Muscle of leg (tissue), 11 donors: ENCODE data around the gene MAST4. TPM values are rescaled to one million over a fixed set of nuclear protein-coding genes. Genes with fewer than 3 reads are reported as not detected.

Source experiments
- DNase-seq: peaks from one replicate; pipeline ENCODE4 v3.0.0; 2013
- H3K27ac ChIP-seq: one replicate; pipeline ENCODE4 v1.5.1; 2013; ENCODE audit warnings: mild to moderate bottlenecking, low read length, control low read depth
- H3K27me3 ChIP-seq: one replicate; pipeline ENCODE4 v1.6.1; 2013; ENCODE audit warnings: low read length; ENCODE audit not compliant: control insufficient read depth, insufficient read depth
- H3K36me3 ChIP-seq: one replicate; pipeline ENCODE4 v1.6.1; 2013; ENCODE audit warnings: low read length; ENCODE audit not compliant: control insufficient read depth, insufficient read depth
- H3K4me1 ChIP-seq: one replicate; pipeline ENCODE4 v1.6.1; 2013; ENCODE audit warnings: low read length; ENCODE audit not compliant: control insufficient read depth, insufficient read depth
- H3K4me3 ChIP-seq: one replicate; pipeline ENCODE4 v1.5.1; 2013; ENCODE audit warnings: low read length, control low read depth
- H3K9me3 ChIP-seq: replicated peaks from 2 replicates; pipeline ENCODE4 v1.6.1; 2013; ENCODE audit warnings: low read depth, low read length; ENCODE audit not compliant: control insufficient read depth
- WGBS: methylation state at CpG from one replicate; pipeline ENCODE4 v1.1.5; 2013; ENCODE audit warnings: missing lambda C conversion rate; ENCODE audit not compliant: insufficient coverage; 5-methylcytosine and 5-hydroxymethylcytosine counted together
- polyA plus RNA-seq, 8 donors: library from polyadenylated mRNA; unstranded; fragments of 120-200 nt; gene quantifications; one replicate each; pipeline versions ENCODE4 v1.2.1 to v1.2.3, GENCODE V29; 2013; ENCODE audit warnings: inconsistent platforms in 1 of 8, low replicate concordance in 1 of 8; ENCODE audit not compliant: insufficient read length in 8 of 8, insufficient read depth in 1 of 8
- total RNA-seq: library from RNA; stranded (reverse); fragments of 120-200 nt; gene quantifications from one replicate; pipeline ENCODE4 v1.2.4, GENCODE V29; 2013

MAST4 gene
- total and polyA plus RNA-seq, 9 donors: 7.3 to 15.4 (median 10.9) TPM

- peaks cover 2% of the 10 kb centered on the region for H3K9me3 ChIP-seq
- H3K27me3 ChIP-seq: no peaks in the 10 kb centered on the region
- WGBS: 80% methylated on average over 1 of the region's 5 CpGs
- no peak overlapping the region for H3K27ac ChIP-seq
- no peaks in the 10 kb centered on the region for H3K4me1 ChIP-seq
- no peak overlapping the region for H3K4me3 ChIP-seq
- peak; percentile 34 for DNase-seq
- no peaks in the 10 kb centered on the region for H3K36me3 ChIP-seq
Measured at GRCh38 chr5:66710557-66711088, 114.4 kb downstream of the MAST4 start.

GRCh38 chr5:66713998-66714397, 117.8 kb downstream of the MAST4 start:
- Histone ChIP-seq H3K9me3 (peaks cover 2% of the 10 kb centered on the region), H3K4me3 (no peak overlapping the region), H3K36me3 (no peaks in the 10 kb centered on the region), H3K27me3 (no peaks in the 10 kb centered on the region), H3K27ac (no peak overlapping the region), H3K4me1 (no peaks in the 10 kb centered on the region)
- no CpG with 5 or more reads among the region's 3 CpGs for WGBS
- DNase-seq: no peak

- no peaks in the 10 kb centered on the region for H3K36me3 ChIP-seq
- H3K27ac ChIP-seq: no peak overlapping the region
- peak; percentile 39 for DNase-seq
- H3K4me1 ChIP-seq: no peaks in the 10 kb centered on the region
- H3K9me3 ChIP-seq: no peaks in the 10 kb centered on the region
- WGBS: 80% methylated on average over 1 of the region's 6 CpGs
- no peaks in the 10 kb centered on the region for H3K27me3 ChIP-seq
- no peak overlapping the region for H3K4me3 ChIP-seq
Measured at GRCh38 chr5:66717455-66718373, 121.5 kb downstream of the MAST4 start.

DNA sequence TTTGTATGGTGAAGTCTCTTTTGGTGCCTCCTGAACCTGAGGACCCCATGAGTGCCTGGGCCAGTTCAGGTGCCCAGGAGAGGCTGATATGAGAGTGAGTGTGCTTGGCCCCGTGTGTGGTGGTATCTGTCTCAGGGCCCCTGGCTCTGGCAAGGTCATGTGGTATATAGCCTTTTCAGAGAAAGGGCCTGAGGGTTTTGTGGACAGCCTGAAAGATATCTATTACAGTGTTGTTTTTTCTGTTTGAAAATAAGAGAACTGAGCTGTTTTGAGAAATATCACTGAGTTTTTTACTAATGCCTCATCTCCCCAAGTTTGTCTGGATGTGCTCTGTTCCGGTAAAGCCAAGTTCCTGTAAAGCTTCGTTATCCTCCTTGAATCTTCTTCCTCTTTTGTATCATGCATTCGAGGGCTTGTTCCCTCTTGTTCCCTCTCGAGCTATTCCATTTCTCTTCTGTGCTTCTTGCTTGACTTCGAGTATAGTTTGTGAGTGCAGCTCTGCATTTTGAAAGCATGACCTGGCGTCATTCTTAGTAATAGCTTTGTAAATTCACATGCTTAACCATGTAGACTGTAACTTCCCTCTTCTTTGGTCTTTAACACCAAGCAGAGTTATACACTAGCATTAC, 122.3 kb downstream of the MAST4 start:
- Histone ChIP-seq H3K4me1 (no peaks in the 10 kb centered on the region), H3K9me3 (no peaks in the 10 kb centered on the region), H3K4me3 (no peak overlapping the region), H3K27ac (no peak overlapping the region), H3K27me3 (no peaks in the 10 kb centered on the region), H3K36me3 (no peaks in the 10 kb centered on the region)
- DNase-seq: no peak
- 87% methylated on average over 6 of the region's 7 CpGs for WGBS

- 54% methylated on average over 4 of the region's 5 CpGs for WGBS
- no peak for DNase-seq
Measured at GRCh38 chr5:66720780-66721179, 124.6 kb downstream of the MAST4 start.

GRCh38 chr5:66722686-66723085, 126.5 kb downstream of the MAST4 start:
- DNase-seq: no peak
- Histone ChIP-seq H3K9me3 (no peaks in the 10 kb centered on the region), H3K27me3 (no peaks in the 10 kb centered on the region), H3K27ac (no peak overlapping the region), H3K4me1 (no peaks in the 10 kb centered on the region), H3K4me3 (no peak overlapping the region), H3K36me3 (no peaks in the 10 kb centered on the region)
- 40% methylated on average over 1 of the region's 4 CpGs for WGBS

More at GRCh38 chr5:66720780-66721179, 124.6 kb downstream of the MAST4 start:
- Histone ChIP-seq H3K27ac (no peak overlapping the region), H3K4me1 (no peaks in the 10 kb centered on the region), H3K9me3 (no peaks in the 10 kb centered on the region), H3K27me3 (no peaks in the 10 kb centered on the region), H3K4me3 (no peak overlapping the region), H3K36me3 (no peaks in the 10 kb centered on the region)

DNA sequence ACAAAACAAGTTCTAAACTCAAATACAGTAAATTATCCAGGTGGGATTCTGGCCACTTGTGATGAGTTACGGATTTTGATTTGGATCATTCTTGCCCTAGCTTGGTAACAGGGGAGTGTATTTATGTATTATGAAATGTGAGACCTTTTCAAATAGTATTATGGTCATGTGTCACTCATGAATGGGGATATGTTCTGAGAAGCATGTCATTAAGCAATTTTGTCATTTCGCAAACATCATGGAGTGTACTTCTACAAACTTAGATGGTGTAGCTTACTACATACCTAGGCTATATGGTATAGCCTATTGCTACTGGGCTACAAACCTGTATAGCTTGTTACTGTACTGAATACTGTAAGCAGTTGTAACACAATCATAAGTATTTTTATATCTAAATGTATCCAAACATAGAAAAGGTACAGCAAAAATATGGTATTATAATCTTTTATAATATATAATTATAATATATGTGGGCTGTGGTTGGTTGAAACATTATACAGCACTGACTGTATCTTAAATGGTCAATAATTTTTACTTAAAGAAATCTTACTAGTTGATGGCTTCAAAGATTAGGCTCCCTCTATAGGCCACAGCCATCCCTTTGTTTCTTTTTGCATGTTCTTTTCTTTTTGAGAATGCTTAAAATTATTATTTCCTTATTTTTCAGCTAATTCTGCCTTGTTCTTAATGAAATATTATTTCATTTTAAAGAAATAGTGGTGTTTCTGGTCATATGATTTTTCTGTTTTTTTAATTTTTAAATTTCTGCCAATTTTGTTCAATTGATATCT, 128.4 kb downstream of the MAST4 start:
- Histone ChIP-seq H3K27ac (no peak overlapping the region), H3K36me3 (no peaks in the 10 kb centered on the region), H3K4me3 (no peak overlapping the region), H3K27me3 (no peaks in the 10 kb centered on the region), H3K4me1 (no peaks in the 10 kb centered on the region), H3K9me3 (no peaks in the 10 kb centered on the region)
- no CpG with 5 or more reads among the region's 2 CpGs for WGBS
- DNase-seq: no peak

DNA sequence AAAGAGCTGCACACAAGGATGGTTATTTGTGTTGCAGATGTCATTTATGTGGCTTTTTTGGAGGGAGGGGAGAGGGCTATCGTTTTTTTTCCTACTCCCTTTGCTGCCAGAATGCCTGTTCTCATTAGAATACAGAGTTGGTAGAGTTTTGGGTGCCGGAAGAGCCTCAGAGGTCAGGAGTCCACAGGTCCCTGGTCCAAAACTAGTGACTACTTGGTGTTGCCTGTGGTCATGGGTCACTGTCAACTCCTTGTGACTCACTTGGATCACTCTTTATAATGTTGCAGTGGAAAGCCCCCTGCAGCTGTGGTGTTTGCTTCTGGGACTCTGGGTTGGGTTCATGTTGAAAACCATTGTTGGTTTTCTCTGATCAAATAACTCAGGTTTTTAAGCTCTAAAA, 131.4 kb downstream of the MAST4 start:
- Histone ChIP-seq H3K4me3 (no peak overlapping the region), H3K4me1 (no peaks in the 10 kb centered on the region), H3K27ac (no peak overlapping the region), H3K9me3 (no peaks in the 10 kb centered on the region), H3K27me3 (no peaks in the 10 kb centered on the region), H3K36me3 (no peaks in the 10 kb centered on the region)
- WGBS: no CpG with 5 or more reads among the region's 2 CpGs
- DNase-seq: no peak

DNA sequence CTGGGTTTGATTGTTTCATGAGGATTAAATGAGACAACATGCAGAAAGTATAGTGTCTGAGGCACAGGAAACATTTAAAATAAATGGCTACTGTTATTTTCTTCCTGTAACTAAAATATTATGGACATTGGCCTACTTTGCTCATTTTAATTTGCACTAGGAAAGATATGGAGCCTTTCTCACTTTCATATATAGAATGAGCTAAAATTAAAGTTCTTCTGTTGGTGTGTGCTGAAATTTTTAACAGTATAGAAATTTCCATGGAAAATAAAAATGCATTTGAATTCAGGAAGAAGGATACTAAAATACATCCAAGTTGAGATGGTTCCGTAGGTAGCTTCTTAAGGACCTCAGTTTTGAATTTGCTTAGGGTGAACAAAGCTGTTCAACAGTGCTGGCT, 131.9 kb downstream of the MAST4 start:
- no peak overlapping the region for H3K27ac ChIP-seq
- H3K27me3 ChIP-seq: no peaks in the 10 kb centered on the region
- H3K9me3 ChIP-seq: no peaks in the 10 kb centered on the region
- no CpG with 5 or more reads among the region's 1 CpG for WGBS
- H3K4me1 ChIP-seq: no peaks in the 10 kb centered on the region
- no peak for DNase-seq
- no peaks in the 10 kb centered on the region for H3K36me3 ChIP-seq
- no peak overlapping the region for H3K4me3 ChIP-seq

GRCh38 chr5:66737096-66737495, 140.9 kb downstream of the MAST4 start:
- Histone ChIP-seq H3K9me3 (no peaks in the 10 kb centered on the region), H3K36me3 (no peaks in the 10 kb centered on the region), H3K4me3 (no peak overlapping the region), H3K27me3 (no peaks in the 10 kb centered on the region), H3K27ac (no peak overlapping the region), H3K4me1 (peaks cover 3% of the 10 kb centered on the region)
- DNase-seq: no peak
